GM21360 (cell line): ENCODE measurements around the gene HOXD1.

Source experiments
- ATAC-seq: cut with Tn5 transposase; IDR thresholded peaks from one replicate; pipeline ENCODE4 v1.9.1; 2021; ENCODE audit warnings: mild to moderate bottlenecking, moderate library complexity; ENCODE audit not compliant: unreplicated experiment

Gene HOXD1

DNA sequence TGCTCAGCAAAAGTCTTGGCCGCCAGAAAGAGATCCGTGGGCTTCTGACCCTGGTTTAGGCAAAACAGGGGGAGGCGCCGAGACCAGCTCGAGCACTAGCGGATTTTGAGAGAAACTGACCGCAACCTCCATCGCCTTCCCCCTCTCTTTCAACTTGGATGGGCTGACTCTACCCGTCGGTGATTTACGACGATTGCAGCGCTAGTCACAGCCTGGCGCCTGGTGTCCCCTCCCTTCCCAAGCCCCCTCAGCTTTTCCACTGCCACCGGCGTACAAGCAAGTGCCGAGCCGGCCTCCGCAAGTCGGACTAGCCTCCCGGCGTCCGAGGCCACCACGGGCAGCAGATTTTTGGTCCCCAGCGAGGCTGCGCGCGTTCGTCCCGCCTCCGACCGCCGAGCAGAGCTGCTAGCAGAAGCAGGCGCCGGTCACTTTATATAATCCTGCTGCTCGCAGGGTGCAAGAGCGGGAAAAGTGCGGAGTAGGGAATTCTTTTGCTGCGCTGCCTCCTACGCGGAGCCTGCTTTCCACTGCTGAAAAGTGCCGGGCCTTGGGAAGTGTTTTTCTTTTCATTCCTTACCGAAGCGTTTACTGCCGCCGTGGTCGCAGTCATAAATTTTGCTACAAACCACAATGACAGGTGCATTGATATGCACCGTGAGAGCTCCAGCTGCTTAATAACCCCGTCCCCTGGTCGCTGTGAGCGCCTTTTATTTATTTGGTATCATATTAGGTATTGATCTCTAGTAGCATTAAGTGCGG, 23.7 kb upstream of the HOXD1 start:
- ATAC-seq: no peak

GRCh38 chr2:176165370-176166050, 23.0 kb upstream of the HOXD1 start:
- no peak for ATAC-seq

DNA sequence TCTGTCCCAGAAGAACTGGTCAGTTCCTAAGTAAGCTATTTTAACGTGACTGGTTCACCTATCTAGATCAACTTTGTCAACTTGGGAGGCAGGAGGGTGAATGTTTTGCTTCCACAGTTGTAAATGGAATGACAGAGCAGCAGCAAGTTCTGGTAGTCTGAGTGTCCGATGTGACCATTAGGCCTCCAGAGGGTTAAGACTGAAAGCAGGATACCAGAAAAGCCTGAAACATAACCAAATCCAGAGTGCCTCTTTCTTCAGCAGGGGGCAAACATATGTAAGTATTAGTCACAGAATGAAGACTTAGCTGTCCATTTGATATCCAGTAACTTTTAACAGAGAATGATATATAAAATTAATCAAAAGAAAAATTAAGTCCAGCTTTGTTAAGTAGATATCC, 22.2 kb upstream of the HOXD1 start:
- ATAC-seq: no peak

DNA sequence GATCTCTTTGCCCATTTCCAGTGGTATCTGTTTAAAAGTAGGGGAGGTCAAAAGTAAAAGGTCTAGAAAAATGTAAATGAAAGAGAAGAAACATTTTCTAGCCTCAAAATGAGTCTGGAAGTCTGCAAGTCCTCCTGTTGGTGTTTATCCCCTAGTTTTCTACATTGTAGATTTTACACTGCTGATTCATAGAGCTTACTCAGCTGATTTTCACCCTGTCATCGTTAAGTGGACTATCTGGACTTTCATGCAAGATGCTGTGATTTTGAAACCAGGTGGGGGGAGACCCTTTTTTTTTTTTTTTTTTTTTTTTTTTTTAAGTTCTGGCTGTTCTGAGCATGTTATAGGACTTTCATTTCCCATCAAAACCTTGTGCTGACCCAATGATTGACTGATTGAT, 21.1 kb upstream of the HOXD1 start:
- no peak for ATAC-seq

DNA sequence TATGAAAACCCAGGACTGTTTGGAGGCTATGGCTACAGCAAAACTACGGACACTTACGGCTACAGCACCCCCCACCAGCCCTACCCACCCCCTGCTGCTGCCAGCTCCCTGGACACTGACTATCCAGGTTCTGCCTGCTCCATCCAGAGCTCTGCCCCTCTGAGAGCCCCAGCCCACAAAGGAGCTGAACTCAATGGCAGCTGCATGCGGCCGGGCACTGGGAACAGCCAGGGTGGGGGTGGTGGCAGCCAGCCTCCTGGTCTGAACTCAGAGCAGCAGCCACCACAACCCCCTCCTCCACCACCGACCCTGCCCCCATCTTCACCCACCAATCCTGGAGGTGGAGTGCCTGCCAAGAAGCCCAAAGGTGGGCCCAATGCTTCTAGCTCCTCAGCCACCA, 19.3 kb upstream of the HOXD1 start:
- no peak for ATAC-seq

DNA sequence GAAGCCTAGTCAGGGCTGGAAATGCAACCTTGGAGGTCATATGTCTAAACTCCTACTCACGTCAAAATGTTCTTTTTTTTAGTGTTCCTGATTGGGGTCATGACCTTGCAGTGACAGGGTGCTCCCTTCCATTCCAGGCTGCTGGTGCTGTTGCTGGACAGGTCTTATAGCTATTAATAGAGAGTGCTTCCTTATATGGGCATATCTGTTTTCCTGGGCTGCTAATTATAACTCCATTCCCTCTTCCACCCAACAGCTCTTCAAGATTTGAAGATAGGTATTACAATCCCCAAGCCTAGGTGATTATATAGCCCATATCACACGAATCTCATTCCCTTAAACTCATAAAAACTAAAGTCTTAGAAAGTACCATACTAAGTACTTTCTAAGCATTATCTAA, 18.8 kb upstream of the HOXD1 start:
- no peak for ATAC-seq

DNA sequence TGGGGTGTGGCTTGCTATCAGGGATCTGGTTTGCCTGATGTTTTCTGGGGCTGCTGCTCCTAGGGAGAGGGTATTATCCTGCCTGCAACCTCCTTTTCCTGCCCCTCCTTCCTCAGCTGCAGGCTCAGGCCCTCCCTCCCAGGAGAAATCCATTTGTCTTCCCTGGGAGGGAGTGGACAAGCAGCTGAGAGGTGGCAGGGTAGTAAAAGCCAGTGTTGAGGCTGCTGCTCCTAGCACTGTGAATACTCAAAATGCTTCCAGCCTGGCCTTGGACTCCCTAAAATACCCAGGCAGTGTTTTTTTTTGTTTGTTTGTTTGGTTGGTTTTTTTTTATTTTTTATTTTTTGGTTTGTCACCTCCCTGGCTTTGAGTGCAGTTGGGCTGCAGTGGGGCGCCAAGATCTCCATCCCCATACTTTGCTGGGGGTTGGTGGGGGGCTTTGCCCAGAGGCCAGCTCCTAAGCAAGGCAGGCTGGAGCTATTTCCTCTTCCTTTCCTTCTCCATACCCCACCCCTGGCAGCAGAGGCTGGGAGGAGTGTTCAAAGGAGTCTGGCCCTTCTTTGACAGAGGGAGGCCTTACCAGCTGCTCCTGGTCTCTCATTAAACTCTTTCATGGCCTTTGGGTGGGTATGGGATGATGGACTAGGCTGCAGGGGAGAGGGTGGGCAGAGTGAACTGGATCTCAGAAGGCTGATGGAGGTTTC, 17.7 kb upstream of the HOXD1 start:
- no peak for ATAC-seq

DNA sequence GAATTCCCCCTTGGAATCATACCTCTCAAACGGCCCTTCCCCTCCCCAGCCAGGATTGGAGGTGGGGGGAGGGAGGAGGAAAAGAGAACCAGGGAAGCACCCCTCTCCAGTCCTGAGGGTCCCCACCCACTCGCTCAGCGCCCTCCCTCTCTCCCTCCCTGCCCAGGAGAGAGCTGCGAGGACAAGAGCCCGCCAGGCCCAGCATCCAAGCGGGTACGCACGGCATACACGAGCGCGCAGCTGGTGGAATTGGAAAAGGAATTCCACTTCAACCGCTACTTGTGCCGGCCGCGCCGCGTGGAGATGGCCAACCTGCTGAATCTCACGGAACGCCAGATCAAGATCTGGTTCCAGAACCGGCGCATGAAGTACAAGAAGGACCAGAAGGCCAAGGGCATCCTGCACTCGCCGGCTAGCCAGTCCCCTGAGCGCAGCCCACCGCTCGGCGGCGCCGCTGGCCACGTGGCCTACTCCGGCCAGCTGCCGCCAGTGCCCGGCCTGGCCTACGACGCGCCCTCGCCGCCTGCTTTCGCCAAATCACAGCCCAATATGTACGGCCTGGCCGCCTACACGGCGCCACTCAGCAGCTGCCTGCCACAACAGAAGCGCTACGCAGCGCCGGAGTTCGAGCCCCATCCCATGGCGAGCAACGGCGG, 17.0 kb upstream of the HOXD1 start:
- no peak for ATAC-seq

DNA sequence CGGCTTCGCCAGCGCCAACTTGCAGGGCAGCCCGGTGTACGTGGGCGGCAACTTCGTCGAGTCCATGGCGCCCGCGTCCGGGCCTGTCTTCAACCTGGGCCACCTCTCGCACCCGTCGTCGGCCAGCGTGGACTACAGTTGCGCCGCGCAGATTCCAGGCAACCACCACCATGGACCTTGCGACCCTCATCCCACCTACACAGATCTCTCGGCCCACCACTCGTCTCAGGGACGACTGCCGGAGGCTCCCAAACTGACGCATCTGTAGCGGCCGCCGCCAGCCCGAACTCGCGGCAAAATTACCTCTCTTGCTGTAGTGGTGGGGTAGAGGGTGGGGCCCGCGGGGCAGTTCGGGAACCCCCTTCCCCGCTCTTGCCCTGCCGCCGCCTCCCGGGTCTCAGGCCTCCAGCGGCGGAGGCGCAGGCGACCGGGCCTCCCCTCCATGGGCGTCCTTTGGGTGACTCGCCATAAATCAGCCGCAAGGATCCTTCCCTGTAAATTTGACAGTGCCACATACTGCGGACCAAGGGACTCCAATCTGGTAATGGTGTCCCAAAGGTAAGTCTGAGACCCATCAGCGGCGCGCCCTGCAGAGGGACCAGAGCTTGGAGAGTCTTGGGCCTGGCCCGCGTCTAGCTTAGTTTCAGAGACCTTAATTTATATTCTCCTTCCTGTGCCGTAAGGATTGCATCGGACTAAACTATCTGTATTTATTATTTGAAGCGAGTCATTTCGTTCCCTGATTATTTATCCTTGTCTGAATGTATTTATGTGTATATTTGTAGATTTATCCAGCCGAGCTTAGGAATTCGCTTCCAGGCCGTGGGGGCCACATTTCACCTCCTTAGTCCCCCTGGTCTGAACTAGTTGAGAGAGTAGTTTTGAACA, 16.2 kb upstream of the HOXD1 start:
- ATAC-seq: no peak

DNA sequence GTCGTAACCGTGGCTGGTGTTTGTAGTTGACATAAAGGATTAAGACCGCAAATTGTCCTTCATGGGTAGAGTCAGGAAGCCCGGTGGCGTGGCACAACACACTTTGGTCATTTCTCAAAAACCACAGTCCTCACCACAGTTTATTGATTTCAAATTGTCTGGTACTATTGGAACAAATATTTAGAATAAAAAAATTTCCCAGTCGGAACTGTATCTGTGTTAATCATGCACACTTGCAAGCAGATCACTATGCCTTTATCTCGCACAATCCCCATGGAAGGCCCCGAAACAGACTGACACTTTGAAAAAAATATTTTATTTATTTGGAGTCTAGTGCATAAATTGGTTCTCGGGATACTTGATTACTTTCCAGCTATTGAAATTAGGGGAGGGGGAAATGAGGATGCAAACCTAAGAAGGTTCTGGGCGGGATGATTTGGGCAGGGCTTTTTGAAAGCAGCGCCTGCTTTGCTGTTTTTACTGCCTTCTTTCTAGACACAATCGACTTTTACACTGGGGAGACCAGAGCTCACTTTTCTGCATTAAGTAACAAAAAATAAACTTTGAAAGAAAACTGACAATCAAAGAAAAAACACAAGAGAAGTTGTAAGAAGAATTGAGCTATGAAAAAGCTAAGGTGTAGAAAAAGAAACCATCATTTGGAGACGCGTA, 15.4 kb upstream of the HOXD1 start:
- ATAC-seq: no peak

DNA sequence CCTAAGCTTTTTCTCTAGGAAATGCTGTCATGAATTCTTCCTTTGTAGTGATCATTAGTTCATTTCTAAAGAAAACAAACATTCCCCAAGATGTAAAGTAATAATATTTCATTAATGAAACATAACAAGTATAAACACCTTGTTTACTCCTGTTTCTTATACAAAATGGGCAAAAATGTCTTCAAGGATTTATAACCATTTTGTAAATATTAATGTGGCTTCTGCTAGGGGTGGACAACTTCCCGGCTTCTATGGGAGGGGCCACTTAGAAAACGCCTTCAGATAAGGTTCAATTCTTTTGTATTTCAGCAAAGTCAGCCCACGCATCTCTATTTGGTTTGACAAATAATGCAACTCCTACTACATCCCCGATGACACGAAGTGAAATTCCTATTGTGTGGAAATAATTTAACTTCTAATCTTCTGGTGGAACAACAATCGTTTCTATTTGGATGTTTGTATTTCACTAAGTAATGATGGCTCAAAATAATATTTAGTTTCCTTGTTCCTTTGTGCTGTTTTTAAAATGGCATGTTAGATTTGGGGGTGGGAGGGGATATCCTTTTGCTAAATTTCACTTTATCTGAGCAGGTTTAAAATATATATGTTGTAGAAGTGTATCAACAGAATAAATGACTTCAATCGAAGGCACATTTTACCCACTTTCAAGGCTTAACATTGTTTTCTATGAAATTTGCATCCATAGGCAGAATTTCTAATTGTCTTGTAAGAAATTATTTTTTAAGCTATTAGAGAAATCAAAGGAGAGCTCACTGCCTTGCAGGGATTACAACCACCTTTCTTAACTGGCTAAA, 14.7 kb upstream of the HOXD1 start:
- ATAC-seq: no peak

DNA sequence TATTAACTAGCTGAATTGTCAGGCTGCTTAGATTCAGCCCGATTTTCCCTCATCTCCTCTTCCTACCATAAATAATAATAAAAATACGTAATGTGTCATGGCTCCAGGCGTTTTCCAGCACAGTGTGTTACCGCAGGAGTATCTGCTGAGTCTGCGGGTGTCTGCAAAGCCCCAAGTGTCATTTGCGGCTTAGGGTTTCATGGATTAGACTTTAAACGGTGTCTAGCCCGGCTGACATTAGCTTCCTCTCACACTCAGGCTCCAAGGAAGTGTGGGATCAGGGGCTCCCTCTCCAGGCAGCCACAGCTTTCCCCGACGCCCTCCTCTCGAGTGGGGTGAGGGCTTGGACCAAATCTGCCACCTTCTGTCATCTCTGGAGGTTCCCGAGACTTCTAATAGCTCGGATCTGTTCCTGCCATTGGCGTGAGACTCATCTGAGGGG, 14.1 kb upstream of the HOXD1 start:
- no peak for ATAC-seq

DNA sequence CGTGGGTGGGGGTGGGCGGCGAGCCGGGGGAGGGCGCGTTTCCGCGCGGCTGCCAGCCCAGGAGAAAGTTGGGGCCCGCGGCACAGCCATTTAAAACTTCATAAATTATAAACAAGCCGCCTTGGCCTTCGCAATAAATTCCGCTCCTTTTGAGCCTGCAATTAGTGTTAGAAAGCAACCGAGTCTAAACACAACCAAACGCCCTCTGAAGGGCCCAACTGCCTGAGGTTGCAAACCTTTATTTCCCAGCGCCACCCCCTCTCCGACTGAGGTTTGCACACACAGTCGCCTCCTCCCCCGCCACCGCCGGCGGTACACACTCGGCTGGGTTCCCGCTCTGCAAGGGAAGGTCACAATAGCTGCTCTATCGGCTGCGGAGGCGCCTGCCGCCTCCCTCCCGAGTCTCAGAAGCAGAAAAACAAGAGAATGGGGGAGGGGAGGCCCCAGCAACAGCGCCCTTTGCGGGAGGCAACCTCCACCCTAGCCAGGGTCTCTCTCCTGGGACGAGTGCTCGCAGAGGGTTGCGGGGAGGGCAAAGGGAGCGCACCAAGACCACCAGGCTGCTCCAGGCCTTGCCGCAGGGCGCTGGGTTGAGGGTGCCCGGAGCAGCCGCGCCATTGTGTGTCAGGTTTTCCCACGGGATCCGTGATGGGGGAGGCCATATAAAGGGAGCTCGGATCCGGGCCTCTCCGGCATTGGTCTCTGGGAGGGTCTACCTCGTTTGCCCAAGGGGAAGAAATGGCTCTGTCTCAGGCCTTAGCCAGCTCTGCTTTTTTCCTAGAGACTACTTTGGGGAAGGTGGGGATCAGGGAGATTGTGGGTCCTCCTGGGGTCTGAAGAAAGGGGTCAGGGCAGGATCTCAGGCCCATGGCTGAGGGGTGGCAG, 13.4 kb upstream of the HOXD1 start:
- no peak for ATAC-seq

GRCh38 chr2:176175709-176176607, 12.5 kb upstream of the HOXD1 start:
- no peak for ATAC-seq

DNA sequence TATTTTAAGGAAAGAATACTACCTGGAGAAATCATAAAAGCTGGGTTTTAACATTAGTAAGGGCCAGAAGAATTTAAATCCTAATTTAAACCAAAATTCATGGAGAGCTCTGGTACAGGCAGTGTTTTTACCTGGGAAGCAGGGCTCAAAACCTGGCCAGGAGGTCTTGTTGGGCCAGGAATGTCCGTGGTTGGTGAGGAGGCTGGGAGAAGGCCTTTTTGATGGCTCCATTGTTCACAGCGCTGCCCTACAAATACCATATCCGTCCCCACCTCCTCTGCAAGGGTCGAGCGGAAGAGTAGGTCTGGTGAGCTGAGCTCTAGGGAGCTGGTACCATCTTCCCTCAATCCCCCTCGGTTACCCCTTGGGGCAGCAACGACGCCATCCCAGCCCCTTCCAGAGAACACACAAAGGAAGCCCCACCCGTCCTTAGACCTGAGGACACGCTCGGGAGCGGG, 10.9 kb upstream of the HOXD1 start:
- no peak for ATAC-seq

DNA sequence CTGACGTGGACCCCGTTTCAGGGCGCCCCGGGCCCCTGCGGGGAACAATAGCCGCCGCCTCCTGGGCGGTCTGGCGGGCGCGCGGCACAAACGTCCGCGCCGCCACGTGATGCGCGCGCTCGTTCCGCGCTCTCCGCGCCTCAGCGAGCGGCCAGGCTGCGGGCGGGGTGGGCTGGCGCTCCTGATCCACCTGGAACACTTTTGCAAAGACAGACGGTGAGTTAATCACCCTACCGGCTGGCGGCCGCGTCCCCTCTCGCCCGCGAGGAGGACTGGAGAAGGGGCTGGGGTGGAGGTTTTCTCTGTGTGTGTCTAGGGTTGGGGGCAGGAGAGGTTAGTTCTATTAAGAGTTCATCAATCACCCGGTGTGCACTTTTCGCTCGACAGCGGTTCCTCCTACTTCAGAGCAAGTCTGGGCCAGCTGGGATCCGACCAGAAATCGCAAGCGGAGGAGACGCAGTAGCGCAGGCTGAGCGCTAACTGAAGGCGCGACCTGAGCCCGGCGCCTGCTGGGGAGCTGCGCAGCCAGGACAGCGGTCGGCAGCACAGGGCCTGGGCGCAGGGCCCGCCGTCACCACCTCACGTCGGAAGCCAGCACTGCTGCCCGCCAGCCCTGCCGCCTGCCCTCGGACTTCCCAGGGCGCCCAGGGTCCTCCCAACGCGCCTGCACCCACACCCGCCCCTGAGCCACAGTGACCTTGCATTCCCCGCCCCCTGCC, 10.3 kb upstream of the HOXD1 start:
- ATAC-seq: no peak
